Measurements from ENCODE around the gene CTXN1.
"Not testable (repeated sequence)": the region's sequence is repeated elsewhere in the genome, so short reads cannot be mapped to it uniquely, and the experiment has no call there.

The CTXN1 gene

GRCh38 chr19:7924651-7925170 is 1.2 kb downstream of the CTXN1 start:
- DNase-seq, result no peak

DNA sequence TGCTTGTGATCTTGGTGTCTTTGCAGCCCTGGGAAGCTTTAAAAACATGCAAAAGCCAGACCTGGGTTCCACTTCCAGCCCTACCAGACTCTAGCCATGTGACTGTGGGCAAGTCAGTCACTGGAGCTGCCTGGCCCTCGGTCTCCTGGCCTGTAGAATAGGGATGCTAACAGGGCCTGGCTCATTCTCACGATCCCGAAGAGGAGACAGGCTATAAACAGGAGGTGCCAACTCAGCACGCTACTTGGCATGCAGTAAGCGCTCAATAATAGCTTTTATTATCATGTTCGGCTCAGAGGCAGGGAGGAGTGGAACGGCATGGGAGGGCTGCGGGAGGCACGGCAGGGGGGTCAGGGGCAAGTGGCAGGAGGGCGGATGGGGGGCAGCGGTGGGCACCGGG is 1.7 kb downstream of the CTXN1 start:
- DNase-seq, result no peak

DNA sequence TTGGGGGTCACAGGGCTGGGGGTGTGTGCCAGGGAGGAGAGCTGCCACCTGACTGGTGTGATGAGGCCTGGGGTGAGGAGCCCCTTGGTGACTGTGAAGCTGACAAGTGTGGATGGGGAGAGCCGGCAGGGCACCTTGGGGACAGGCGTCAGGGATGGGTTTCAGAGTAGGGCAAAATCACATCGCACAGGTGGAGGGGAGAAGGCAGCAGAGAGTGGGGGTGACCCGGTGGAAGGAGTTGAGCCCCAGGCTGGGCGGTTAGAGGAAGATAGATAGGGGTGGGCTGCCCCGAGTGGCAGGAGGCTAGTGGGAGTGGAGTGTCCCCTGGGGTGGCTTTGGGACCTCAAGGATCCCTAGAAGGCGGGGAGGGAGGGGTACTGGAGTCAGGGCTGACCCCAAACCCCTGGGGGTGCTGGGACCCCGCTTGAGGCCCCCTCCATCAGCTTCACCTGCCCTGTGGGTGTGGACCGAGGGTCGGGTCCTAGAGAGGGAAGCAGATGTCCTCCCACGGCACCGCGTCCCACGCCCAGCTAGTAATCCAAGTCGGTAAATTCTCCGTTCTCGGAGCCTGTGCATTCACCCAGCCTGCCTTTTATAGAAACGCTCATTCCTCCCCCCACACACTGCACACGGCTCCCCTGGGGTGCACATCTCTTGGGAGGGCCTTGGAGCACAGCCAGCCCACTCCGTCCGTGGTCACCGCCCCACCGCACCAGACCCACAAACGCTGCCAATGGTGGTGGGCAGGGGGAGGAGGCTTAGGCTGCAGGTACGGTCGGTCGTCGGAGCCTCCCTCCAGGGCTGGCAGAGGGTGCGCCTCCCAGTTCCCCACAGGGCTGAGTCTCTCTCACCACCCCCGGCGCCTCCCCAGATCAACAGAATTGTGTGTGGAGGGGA is 2.4 kb downstream of the CTXN1 start:
- no peak for DNase-seq

DNA sequence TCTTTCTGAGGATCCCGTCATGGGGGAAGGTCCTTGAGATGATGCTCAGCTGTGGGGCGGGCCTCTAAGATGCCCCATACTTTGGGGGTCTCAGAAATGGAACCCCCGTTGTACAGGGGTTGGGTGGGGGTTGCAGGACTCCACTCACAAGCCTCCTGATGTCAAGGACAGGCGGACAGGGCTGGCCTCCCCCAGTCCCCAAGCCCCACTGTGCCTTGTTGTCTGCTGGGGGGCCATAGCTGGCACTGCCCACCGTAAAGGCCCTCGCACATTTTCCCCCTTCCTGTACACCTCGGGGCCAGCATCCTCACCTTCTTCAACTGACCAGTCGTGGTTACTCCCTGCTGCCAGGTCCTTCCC is 3.1 kb downstream of the CTXN1 start:
- DNase-seq, result no peak

DNA sequence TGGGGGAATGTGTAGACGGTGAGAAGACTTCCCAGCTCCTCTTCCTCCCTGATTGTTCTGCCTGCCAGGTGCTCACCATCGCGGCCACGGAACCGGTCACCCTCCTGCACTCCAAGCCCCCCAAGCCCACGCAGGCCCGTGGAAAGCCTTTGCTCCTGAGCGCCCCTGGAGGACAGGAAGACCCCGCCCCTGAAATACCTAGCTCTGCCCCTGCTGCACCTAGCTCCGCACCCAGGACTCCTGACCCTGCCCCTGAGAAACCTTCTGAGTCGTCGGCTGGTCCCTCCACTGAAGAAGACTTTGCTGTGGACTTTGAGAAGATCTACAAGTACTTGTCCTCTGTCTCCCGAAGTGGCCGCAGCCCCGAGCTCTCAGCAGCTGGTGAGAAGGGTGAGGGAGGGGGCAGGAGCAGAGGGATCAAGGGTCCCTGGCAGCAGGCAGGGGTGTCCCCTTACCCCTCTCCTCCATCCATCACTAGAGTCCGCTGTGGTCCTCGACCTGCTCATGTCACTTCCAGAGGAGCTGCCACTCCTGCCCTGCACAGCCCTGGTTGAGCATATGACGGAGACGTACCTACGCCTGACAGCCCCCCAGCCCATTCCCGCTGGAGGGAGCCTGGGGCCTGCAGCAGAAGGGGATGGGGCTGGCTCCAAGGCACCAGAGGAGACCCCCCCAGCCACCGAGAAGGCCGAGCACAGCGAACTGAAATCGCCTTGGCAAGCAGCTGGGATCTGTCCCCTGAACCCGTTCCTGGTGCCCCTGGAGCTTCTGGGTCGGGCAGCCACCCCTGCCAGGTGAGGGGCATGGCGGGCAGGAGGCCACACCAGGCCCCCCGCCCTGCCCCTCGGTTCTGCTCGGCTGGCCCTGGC is 3.7 kb downstream of the CTXN1 start:
- no peak for DNase-seq

GRCh38 chr19:7921302-7921966 is 4.5 kb downstream of the CTXN1 start:
- no peak for DNase-seq

DNA sequence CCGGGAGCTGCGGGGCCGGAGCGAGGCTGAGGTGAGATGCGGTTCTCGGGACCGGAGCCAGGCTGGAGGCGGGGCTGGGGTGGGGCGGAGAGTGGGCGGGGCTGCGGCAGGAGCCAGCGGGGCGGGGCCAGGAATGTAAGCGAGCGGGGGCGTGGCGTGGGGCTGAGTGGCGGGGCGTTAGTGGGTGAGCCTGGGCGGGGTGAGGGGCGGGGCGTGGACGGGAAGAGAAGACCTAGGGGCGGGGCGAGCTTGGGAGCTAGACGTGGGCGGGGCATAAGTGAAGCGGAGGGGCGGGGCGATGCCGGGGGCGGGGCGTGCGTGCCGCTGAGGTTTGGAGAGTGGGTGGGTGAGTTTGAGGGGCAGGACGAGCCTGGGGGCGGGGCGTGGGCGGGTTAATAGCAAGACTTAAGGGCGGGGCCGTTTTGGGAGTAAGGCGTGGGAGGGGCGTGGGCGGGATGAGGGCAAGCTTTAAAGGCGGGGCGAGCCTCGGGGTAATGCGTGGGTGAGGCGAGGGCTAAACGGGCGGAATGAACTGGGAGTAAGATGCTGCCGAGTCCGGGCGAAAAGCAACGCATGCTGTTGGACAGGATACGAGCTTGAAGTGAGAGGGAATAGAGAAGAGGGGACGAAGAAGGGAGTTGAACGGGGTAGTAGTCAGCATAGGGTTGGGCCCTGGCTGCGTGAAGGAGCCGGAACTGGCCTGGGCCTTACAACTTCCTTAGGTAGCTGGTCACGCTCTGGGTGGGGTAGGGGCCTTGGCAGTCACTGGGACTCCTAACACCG is 5.2 kb downstream of the CTXN1 start:
- DNase-seq, result peak; percentile 100

GRCh38 chr19:7919610-7920518 is 6.1 kb downstream of the CTXN1 start, which contains the start of gene SNAPC2:
Gene SNAPC2, plus strand, starts transcription at chr19:7920338. Its CDS starts 29 bp downstream, at chr19:7920367.
- DNase-seq, result peak; percentile 95

GRCh38 chr19:7918615-7919421 is 7.1 kb downstream of the CTXN1 start:
- DNase-seq, result no peak

GRCh38 chr19:7918062-7918614 is 7.8 kb downstream of the CTXN1 start:
- DNase-seq, result not testable (repeated sequence)

DNA sequence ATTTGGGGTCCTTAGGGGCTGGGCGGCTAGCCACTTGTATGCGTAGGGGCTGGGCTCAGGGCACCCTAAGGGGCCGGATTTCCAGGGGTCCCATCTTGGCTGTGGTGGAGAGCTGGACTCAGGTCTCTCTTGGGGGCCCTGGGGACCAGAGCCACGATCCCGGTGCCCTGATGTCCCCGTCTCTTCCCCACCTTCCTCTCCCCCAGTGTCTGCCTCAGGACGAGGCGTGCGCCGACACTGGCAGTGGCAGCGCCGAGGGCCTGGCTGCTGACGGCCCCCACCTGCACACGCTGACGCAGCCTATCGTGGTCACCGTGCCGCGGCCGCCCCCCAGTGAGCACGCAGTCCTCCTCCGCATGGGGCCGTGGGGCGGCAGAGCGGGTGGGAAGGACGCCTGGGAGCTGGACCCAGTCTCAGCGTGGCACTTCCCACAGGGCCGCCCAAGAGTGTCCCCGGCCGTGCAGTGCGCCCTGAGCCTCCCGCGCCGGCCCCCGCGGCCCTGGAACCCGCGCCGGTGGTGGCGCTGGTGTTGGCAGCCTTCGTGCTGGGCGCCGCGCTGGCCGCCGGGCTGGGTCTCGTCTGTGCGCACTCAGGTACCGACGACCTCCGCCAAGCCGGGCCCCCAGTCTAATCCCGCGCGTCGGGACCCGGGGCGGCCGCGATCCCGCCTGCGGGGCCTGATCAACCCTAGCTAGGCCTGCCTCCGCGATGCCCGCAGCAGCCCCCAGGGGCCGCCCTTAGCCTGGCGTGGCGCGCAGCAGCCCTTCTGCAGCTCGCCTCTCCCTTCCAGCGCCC is 8.5 kb downstream of the CTXN1 start:
- peak; percentile 47 for DNase-seq

GRCh38 chr19:7916955-7917266 is 9.0 kb downstream of the CTXN1 start:
- DNase-seq, result no peak

DNA sequence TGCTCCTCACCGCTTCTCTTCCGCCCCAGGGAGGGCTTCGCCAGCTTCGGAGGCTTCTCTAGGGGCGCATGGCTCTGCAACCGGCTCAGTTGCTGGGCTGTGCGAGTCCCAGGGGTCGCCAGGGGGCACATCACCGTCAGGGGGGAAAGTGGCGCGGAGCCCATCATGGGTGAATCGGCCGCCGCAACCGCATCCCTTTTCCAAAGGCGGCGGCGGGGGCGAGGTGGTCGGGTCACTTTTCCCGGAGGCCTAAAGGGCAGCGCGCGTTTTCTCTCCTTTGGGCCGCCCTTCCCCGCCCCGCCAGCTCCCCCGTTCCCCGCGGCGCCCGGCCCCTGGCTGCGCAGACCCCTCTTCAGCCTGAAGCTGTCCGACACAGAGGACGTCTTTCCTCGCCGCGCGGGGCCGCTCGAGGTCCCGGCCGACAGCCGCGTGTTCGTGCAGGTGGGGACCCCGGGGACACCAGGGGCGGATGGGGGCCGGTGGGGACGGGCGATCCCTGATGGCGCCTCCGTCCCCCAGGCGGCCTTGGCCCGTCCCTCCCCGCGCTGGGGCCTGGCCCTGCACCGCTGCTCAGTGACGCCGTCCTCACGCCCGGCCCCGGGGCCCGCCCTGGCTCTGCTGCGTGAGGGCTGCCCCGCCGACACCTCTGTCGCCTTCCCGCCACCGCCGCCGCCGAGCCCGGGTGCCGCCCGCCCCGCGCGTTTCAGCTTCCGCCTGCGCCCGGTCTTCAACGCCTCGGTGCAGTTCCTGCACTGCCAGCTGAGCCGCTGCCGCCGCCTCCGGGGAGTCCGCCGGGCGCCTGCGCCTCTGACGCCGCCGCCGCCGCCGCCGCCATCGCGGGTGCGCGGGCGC is 9.6 kb downstream of the CTXN1 start:
- peak; percentile 49 for DNase-seq

GRCh38 chr19:7915250-7916102 is 10.5 kb downstream of the CTXN1 start:
- DNase-seq, result no peak

GRCh38 chr19:7914598-7915045 is 11.3 kb downstream of the CTXN1 start, which contains the start of gene TGFBR3L:
Gene TGFBR3L, plus strand, starts transcription at chr19:7914830.
- no peak for DNase-seq

GRCh38 chr19:7914099-7914498 is 11.8 kb downstream of the CTXN1 start:
- DNase-seq, result no peak

DNA sequence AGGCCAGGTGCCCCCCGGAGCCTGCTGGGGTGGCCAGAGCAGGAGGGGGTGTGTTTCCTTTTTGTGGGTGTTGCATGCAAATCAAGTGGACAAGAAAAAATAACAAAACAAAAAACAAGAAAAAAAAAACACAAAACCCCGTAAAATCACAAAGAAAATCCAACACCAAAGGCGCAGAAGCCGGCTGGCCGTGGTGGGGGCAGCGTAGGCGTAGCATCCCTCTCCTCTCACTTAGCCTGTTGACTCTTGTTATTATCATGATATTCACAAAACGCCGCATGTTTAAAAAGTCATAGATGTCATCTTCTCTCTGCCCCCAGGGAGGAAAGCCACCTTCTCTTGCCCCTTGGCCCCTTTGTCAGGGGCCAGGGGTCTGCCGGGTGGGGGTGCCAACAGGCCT is 12.3 kb downstream of the CTXN1 start:
- no peak for DNase-seq
